GM12801 (cell line): ENCODE results near the gene ADAMTS9.

Experiments used
- CTCF ChIP-seq: IDR thresholded peaks from one replicate; pipeline ENCODE4 v1.5.1; 2011; ENCODE audit warnings: control low read depth; ENCODE audit not compliant: insufficient read length; ENCODE audit errors: extremely low read depth

Gene ADAMTS9

DNA sequence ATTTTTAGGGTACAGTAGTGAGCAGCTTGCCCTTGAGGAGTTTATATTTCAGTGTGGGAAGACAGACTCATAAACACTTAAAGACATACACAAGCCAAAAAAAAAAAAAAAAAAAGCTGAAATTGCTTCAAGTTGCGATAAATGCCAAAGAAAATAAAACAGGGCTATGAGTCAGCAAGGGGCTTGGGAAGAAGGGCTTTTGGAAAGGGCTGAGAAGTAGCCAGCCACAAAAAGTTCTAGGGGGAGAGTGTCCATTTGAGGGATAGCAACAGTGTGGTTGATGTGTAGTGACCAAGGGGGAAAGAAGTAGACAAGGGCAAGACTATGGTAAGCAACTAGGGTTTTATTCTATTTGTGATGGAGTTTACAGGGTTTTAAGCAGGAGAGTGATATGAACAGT lies 185.5 kb downstream of the ADAMTS9 start:
- TF ChIP-seq CTCF, result no peak

GRCh38 chr3:64501298-64501906 lies 186.4 kb downstream of the ADAMTS9 start:
- no peak for TF ChIP-seq CTCF

DNA sequence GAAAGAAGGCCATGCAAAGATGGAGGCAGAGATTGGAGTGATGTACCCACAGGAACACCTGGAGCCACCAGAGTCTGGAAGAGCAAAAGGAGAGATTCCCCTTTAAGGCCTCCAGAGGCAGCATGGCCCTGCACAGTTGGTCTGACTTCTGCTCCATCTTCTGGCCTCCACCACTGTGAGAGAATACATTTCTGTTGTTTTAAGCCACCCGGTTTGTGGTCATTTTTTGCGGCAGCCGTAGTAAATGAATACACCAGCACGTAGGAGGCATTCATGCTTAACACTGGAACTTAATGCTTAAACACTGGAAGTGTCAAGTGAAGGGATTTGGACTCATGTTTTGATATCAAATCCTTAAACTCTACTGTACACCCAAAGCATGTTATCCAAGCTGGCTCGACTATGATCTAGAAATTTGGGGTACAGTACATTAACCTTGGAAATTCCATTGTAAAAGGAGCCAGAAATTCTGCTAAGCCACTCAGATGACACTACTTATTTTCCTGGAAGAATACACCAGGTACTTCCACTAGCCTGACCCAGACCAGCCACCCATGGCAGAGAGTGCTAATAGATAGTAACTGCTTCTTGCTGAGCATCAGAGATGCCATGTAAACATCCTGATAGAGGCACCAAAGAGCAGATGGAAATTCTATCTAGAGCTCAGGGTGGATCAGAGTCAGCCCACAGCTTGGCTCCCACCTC lies 190.9 kb downstream of the ADAMTS9 start:
- no peak for TF ChIP-seq CTCF

- no peak for TF ChIP-seq CTCF
These were observed 191.9 kb downstream of the ADAMTS9 start for GRCh38 chr3:64495781-64496334.

GRCh38 chr3:64495121-64495780 lies 192.5 kb downstream of the ADAMTS9 start:
- no peak for TF ChIP-seq CTCF

DNA sequence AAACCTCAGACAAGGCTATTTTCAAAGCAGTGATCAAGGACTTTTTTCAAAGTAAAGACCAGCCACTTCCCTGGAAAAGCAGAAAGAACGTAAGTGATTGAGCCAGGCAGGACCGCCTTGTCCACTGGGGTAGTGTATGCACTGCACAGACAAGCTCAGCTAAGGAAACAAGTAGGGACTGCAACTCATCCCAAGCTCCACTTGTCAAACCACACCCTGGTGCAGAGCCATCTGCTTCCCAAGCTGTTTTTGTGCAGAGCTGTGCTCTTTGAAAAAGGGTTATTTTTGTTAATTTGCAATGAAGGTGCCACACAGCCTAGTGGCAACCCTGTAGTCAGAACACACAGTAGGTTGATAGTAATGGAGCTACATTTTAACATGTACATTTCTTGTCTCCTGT lies 193.3 kb downstream of the ADAMTS9 start:
- no peak for TF ChIP-seq CTCF

- no peak for TF ChIP-seq CTCF
These were observed 194.7 kb downstream of the ADAMTS9 start for GRCh38 chr3:64493149-64493548.
